GM12878 (cell line): Measurements from ENCODE around the gene USP35. TPM values are rescaled to one million over a fixed set of nuclear protein-coding genes. Genes with fewer than 3 reads are reported as not detected.

Experiments
- ATAC-seq: fragments of 200-7000 bp; cut with Tn5 transposase; 3 replicates; pipeline ENCODE4 v1.9.1; 2020; ENCODE audit warnings: mild to moderate bottlenecking, moderate library complexity
- BruUV-seq: library from RNA; stranded (reverse); fragments of 400-500 nt; replicated peaks from 2 replicates; lab custom pipeline; 2021; lab: Mats Ljungman, UMichigan
- CTCF ChIA-PET: fragments of 300-600 bp; sonication (Branson Sonifier 250); formaldehyde crosslinking; extraction: SDS; loops from one replicate; lab custom pipeline; 2021; ENCODE audit warnings: inconsistent platforms; lab: Yijun Ruan, JAX
- POLR2A ChIA-PET: fragments of 350-600 bp; formaldehyde crosslinking; extraction: SDS; loops from one replicate; lab custom pipeline; 2021; ENCODE audit warnings: inconsistent platforms; lab: Charles Lee
- RAD21 ChIA-PET: fragments of 300-600 bp; sonication (Branson Sonifier 250); formaldehyde crosslinking; loops from one replicate; lab custom pipeline; 2023; ENCODE audit warnings: antibody characterized with exemption; ENCODE audit not compliant: unreplicated experiment; lab: Charles Lee
- SMC1A ChIA-PET: fragments of 300-600 bp; sonication (Branson Sonifier 250); formaldehyde crosslinking; loops from one replicate; lab custom pipeline; 2023; ENCODE audit not compliant: unreplicated experiment, uncharacterized antibody; lab: Charles Lee
- DNase-seq: peaks from one replicate; pipeline ENCODE4 v3.0.0-alpha.2; 2011; ENCODE audit warnings: low read depth, low spot score
- FAIRE-seq: peaks from 3 replicates; lab custom pipeline; 2011; peaks lifted over from hg19 to GRCh38; lab: Jason Lieb, UNC
- H2AFZ ChIP-seq: 2 replicates; pipeline ENCODE4 v1.6.0; 2011; ENCODE audit warnings: low read depth, low read length, control low read depth; ENCODE audit not compliant: control insufficient read depth
- H3K27ac ChIP-seq: 2 replicates; pipeline ENCODE4 v1.5.1; 2011; ENCODE audit warnings: control low read depth; ENCODE audit not compliant: control insufficient read depth, insufficient read depth
- H3K27me3 ChIP-seq, 2 experiments: replicated peaks in 1 of 2; 2 replicates each; pipeline versions ENCODE4 v1.6.0 to v1.6.1; 2011; ENCODE audit warnings: low read length in 1 of 2; ENCODE audit not compliant: control insufficient read depth in 2 of 2, insufficient read depth in 2 of 2
- H3K36me3 ChIP-seq, 2 experiments: 2 replicates each; pipeline ENCODE4 v1.5.1; 2011; ENCODE audit warnings: low read length in 1 of 2; ENCODE audit not compliant: control insufficient read depth in 2 of 2, insufficient read depth in 2 of 2
- H3K4me1 ChIP-seq: 2 replicates; pipeline ENCODE4 v1.6.1; 2011; ENCODE audit warnings: mild to moderate bottlenecking, low read length, moderate library complexity, mixed read lengths; ENCODE audit not compliant: control insufficient read depth, insufficient read depth
- H3K4me2 ChIP-seq: 2 replicates; pipeline ENCODE4 v1.6.0; 2011; ENCODE audit warnings: control low read depth; ENCODE audit not compliant: control insufficient read depth, insufficient read depth
- H3K4me3 ChIP-seq: fragments of 200-600 bp; sonication (generic); 2 replicates; pipeline ENCODE4 v1.5.1; 2016
- H3K79me2 ChIP-seq: 2 replicates; pipeline ENCODE4 v1.6.0; 2011; ENCODE audit warnings: low read length; ENCODE audit not compliant: control insufficient read depth, insufficient read depth
- H3K9ac ChIP-seq: 2 replicates; pipeline ENCODE4 v1.8.0; 2011; ENCODE audit warnings: low read length, control low read depth, mixed read lengths; ENCODE audit not compliant: control insufficient read depth, insufficient read depth
- H3K9me3 ChIP-seq: replicated peaks from 3 replicates; pipeline ENCODE4 v1.5.1; 2011; ENCODE audit warnings: mild to moderate bottlenecking, low read length; ENCODE audit not compliant: control insufficient read depth, insufficient read depth
- H4K20me1 ChIP-seq: 2 replicates; pipeline ENCODE4 v1.6.0; 2011; ENCODE audit not compliant: control insufficient read depth, insufficient read depth
- CREB1 ChIP-seq: IDR thresholded peaks from 2 replicates; pipeline ENCODE4 v1.6.1; 2012; ENCODE audit warnings: low read depth, mild to moderate bottlenecking, inconsistent platforms
- CREM ChIP-seq: IDR thresholded peaks from 2 replicates; pipeline ENCODE4 v1.6.1; 2014; ENCODE audit warnings: antibody characterized with exemption, low read depth
- POLR2AphosphoS5 ChIP-seq: IDR thresholded peaks from 2 replicates; pipeline ENCODE4 v1.6.1; 2011; ENCODE audit warnings: mild to moderate bottlenecking, low read length, inconsistent platforms
- RAD51 ChIP-seq: fragments of 450-650 bp; IDR thresholded peaks from 2 replicates; pipeline ENCODE4 v1.6.1; 2016; ENCODE audit warnings: moderate library complexity, mild to moderate bottlenecking, inconsistent platforms
- RFX5 ChIP-seq: IDR thresholded peaks from 2 replicates; pipeline ENCODE4 v1.6.1; 2011; ENCODE audit warnings: low read depth, low read length, improper control_type of control experiment
- TCF12 ChIP-seq: IDR thresholded peaks from 2 replicates; pipeline ENCODE4 v1.6.1; 2011; ENCODE audit warnings: low read depth, mild to moderate bottlenecking, low read length
- WGBS: methylation state at CpG from one replicate; pipeline ENCODE4 v1.1.6; 2016; ENCODE audit warnings: low lambda C conversion rate; ENCODE audit not compliant: insufficient replicate concordance, insufficient coverage; ENCODE audit errors: missing lambda C conversion rate; 5-methylcytosine and 5-hydroxymethylcytosine counted together
- in situ Hi-C: fragments of 300-500 bp; cut with MboI; formaldehyde crosslinking; loops from 9 replicates; pipeline ENCODE4 v1.14.3; 2018; ENCODE audit warnings: mixed read lengths
- intact Hi-C: fragments of 100-400 bp; cut with micrococcal nuclease; formaldehyde crosslinking; loops from one replicate; pipeline ENCODE4 v1.14.2; 2022; ENCODE audit not compliant: unreplicated experiment
- polyA plus RNA-seq, 11 experiments: library from polyadenylated mRNA; depleted of rRNA in 4 of 11; unstranded in 6 of 11; stranded (reverse) in 5 of 11; fragments of >200 nt; fragmentation: Nextera tagmentation in 4 of 11; fragmentation: Illumina TruSeq in 1 of 11; extraction: Ambion mirVana in 4 of 11; extraction: Trizol in 1 of 11; gene quantifications; 1 replicate in 1 of 11; 2 replicates in 10 of 11; pipeline versions ENCODE4 v1.2.1 to v1.2.3, GENCODE V29; 2011 to 2016; ENCODE audit warnings: inconsistent platforms in 2 of 11, missing spikeins in 2 of 11, low read depth in 1 of 11
- total RNA-seq, 4 experiments: library from RNA; depleted of rRNA in 3 of 4; stranded (reverse); fragments of >200 nt in 3 of 4; fragmentation: Illumina TruSeq in 1 of 4; extraction: Trizol in 1 of 4; gene quantifications; 2 replicates each; pipeline versions ENCODE4 v1.2.1 to v1.2.3, GENCODE V29; 2013 to 2021

Gene USP35
- total and polyA plus RNA-seq, 10 of the 15 experiments (the other 5 are each of a cell fraction or from before 2014, with no cell fraction given) = 0.13 to 6.4 (median 3.1) TPM; not detected in 1

DNA sequence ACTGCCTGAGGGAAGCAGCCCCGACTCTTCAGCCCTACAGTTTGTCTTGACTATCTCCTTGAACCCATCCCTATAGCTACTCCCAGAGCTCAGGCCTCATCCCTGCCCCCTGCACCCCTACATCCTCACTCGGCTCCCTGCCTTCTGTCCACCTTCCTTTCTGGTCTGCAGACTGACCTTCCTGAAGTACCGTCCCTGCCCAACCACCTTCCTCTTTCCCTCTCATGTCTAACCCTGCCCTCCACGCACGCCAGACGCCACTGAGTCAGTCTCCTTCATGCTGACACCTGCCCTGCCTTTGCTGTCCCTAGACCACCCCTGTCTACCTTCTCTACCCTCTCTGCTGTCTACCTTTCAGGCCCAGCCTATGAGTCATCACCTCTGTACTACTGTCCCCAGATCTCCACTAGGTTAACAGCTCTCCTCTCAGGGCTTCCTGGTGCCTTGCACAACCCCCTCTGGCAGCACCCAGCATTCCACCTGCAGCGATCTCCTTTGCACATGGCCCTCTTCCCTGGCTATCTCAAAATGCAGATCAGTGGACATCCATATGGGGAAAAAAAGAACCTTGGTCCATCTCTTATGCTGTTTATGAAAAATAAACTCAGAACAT is 9.2 kb upstream of the USP35 start:
- CTCF ChIA-PET = no interaction called here
- WGBS = 78% methylated on average over 7 of the region's 7 CpGs
- intact Hi-C loops = loop anchor here (10.0 kb wide), 1 partner anchor 185 kb away; the partner anchor contains the start of gene INTS4
- POLR2A ChIA-PET = interaction anchor here (0.6 kb wide), 1 partner anchor 126 kb away, joined by 3 read pairs; no protein-coding TSS in a partner anchor
- no peaks in the 10 kb centered on the region for H3K9me3 ChIP-seq
- H2AFZ ChIP-seq = no peak overlapping the region
- H3K79me2 ChIP-seq = no peaks in the 10 kb centered on the region
- BruUV-seq = no TSS peak
- FAIRE-seq (no peak), DNase-seq (no peak), ATAC-seq (no peak)
- RAD21 ChIA-PET = no interaction called here
- no peak overlapping the region for H3K4me2 ChIP-seq
- no peaks in the 10 kb centered on the region; a peak in 1 of 4 replicates for H3K36me3 ChIP-seq
- H3K27ac ChIP-seq = no peak overlapping the region
- H4K20me1 ChIP-seq = no peaks in the 10 kb centered on the region
- in situ Hi-C loops = no loop called here
- SMC1A ChIA-PET = no interaction called here
- no peaks in the 10 kb centered on the region for H3K27me3 ChIP-seq
- no peak overlapping the region for H3K9ac ChIP-seq
- no peaks in the 10 kb centered on the region for H3K4me1 ChIP-seq
- no peak for TF ChIP-seq POLR2AphosphoS5
- TF ChIP-seq RFX5 = no peak
- H3K4me3 ChIP-seq = no peak overlapping the region

DNA sequence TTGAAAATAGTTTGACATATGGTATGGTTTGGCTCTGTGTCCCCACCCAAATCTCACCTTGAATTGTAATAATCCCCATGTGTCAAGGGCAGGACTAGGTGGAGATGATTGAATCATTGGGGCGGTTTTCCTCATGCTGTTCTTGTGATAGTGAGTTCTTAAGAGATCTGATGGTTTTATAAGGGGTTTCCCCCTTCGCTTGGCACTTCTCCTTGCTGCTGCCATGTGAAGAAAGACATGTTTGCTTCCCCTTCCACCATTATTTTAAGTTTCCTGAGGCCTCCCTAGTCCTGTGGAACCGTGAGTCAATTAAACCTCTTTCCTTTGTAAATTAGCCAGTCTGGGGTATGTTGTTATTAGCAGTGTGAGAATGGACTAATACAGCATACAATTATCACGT is 8.0 kb upstream of the USP35 start:
- FAIRE-seq = no peak
- Histone ChIP-seq H3K4me2 (no peak overlapping the region), H3K4me3 (no peak overlapping the region), H3K27ac (no peak overlapping the region), H4K20me1 (no peaks in the 10 kb centered on the region), H3K9me3 (no peaks in the 10 kb centered on the region), H3K4me1 (no peaks in the 10 kb centered on the region), H3K79me2 (no peaks in the 10 kb centered on the region), H3K9ac (no peak overlapping the region), H2AFZ (no peak overlapping the region), H3K27me3 (no peaks in the 10 kb centered on the region), H3K36me3 (no peaks in the 10 kb centered on the region; a peak in 1 of 4 replicates)
- intact Hi-C loops (loop anchor here (10.0 kb wide), 1 partner anchor 186 kb away; the partner anchor contains the start of gene INTS4), in situ Hi-C loops (no loop called here)
- ChIA-PET POLR2A (no interaction called here), RAD21 (no interaction called here), SMC1A (no interaction called here), CTCF (no interaction called here)
- DNase-seq = no peak
- WGBS = 96% methylated on average over 4 of the region's 4 CpGs
- TF ChIP-seq CREM (no peak), RAD51 (no peak), CREB1 (no peak), TCF12 (no peak)
- ATAC-seq = no peak
- BruUV-seq = no TSS peak
